Ovary (tissue), 9 donors: ENCODE results near the gene PLEKHN1. TPM values are rescaled to one million over a fixed set of nuclear protein-coding genes. Genes with fewer than 3 reads are reported as not detected.
A peak's percentile ranks its signal among the peaks of the same experiment; 100 is the strongest.

Experiments
- DNase-seq, 5 donors: peaks; one replicate each; pipeline ENCODE4 v3.0.0-alpha.2; 2019 to 2020
- H3K27ac ChIP-seq, 2 donors: fragments of 200-600 bp; one replicate each; pipeline versions ENCODE4 v1.5.1 to v1.8.0; 2019 to 2022
- H3K27me3 ChIP-seq: fragments of 200-600 bp; one replicate; pipeline ENCODE4 v1.8.0; 2022
- H3K36me3 ChIP-seq: fragments of 200-600 bp; sonication (generic); one replicate; pipeline ENCODE4 v1.5.1; 2019
- H3K4me1 ChIP-seq: one replicate; pipeline ENCODE4 v1.8.1; 2013; ENCODE audit warnings: mild to moderate bottlenecking, moderate library complexity; ENCODE audit not compliant: insufficient read depth
- H3K4me3 ChIP-seq: fragments of 200-600 bp; sonication (generic); one replicate; pipeline ENCODE4 v1.5.1; 2017
- H3K9me3 ChIP-seq, 2 donors: fragments of 200-600 bp in 1 of 2; sonication (generic) in 1 of 2; one replicate each; pipeline versions ENCODE4 v1.5.1 to v1.8.1; 2013 to 2019; ENCODE audit warnings: mild to moderate bottlenecking in 1 of 2, moderate library complexity in 1 of 2
- CTCF ChIP-seq, 3 donors: fragments of 450-650 bp in 2 of 3; fragments of 200-600 bp in 1 of 3; IDR thresholded peaks; one replicate each; pipeline versions ENCODE4 v1.5.1 to v1.8.0; 2016 to 2022; ENCODE audit warnings: antibody characterized with exemption in 3 of 3, mild to moderate bottlenecking in 1 of 3
- EP300 ChIP-seq: sonication (generic); formaldehyde crosslinking; IDR thresholded peaks from one replicate; pipeline ENCODE4 v1.6.1; 2017; ENCODE audit warnings: antibody characterized with exemption
- POLR2A ChIP-seq: fragments of 450-650 bp; IDR thresholded peaks from one replicate; pipeline ENCODE4 v1.6.1; 2017; ENCODE audit warnings: antibody characterized with exemption, mild to moderate bottlenecking, moderate library complexity
- WGBS, 3 donors: extraction: QIAGEN DNeasy Blood & Tissue Kit in 1 of 3; methylation state at CpG; one replicate each; pipeline versions ENCODE4 v1.1.5 to v1.1.7; 2013 to 2017; 5-methylcytosine and 5-hydroxymethylcytosine counted together
- intact Hi-C, 4 donors: fragments of 100-400 bp; cut with DNase I; formaldehyde crosslinking; loops; one replicate each; pipeline versions ENCODE4 v1.11.0 to v1.15.1; 2022 to 2023
- polyA plus RNA-seq, 2 donors: library from polyadenylated mRNA; stranded (reverse); fragments of 200-250 nt in 1 of 2; fragments of 350-450 nt in 1 of 2; fragmentation: Illumina TruSeq in 1 of 2; extraction: RNeasy Lipid Tissue Mini Kit (QIAGEN cat#74804) in 1 of 2; gene quantifications; one replicate each; pipeline ENCODE4 v1.2.3, GENCODE V29; 2013 to 2014
- total RNA-seq, 7 donors: library from RNA; depleted of rRNA in 2 of 7; stranded (reverse); fragments of >200 nt in 2 of 7; fragmentation: NEBNext Ultra II Directional in 3 of 7; extraction: Animal tissue kit (Norgen Biotek cat#: 25700) in 3 of 7; gene quantifications; one replicate each; pipeline versions ENCODE4 v1.1.0 to v1.2.4, GENCODE V29; 2016 to 2023
- donor health status: DM: no; HTN: no; CAD: no; lungs with moderate emphysema.
- donor health status: DM: no; HTN: no; CAD: no.
- donor health status: Bipolar disorder and iron deficiency.
- donor health status: DM: yes; HTN: yes; CAD: no.
- donor health status: DM: no; HTN: no; CAD: no.
- donor health status: DM: yes; HTN: yes; CAD: no.

The PLEKHN1 gene
- total and polyA plus RNA-seq, 9 donors = 0.10 to 0.34 (median 0.16) TPM; not detected in 3

- no peak within 1 kb of the TSS for H3K27ac ChIP-seq
- intact Hi-C loops = no loop called here
- 3 to 4% (median 4%) methylated on average over 59 to 101 of the region's 101 CpGs for WGBS, 3 donors
- TF ChIP-seq CTCF (IDR thresholded peaks at IDR 0.05) (no peak), EP300 (no peak), POLR2A (peak; percentile 49)
- H3K27me3 ChIP-seq = no peaks in the 10 kb centered on the region
- H3K36me3 ChIP-seq = no peaks in the 10 kb centered on the region
- no peaks in the 10 kb centered on the region for H3K9me3 ChIP-seq
- peak; percentile 89 to 98 (median 94) for DNase-seq
- H3K4me3 ChIP-seq = peak within 1 kb of the TSS; percentile 80
- peaks cover 15% of the 10 kb centered on the region for H3K4me1 ChIP-seq
Observed at GRCh38 chr1:958823-959730, 7.2 kb upstream of the PLEKHN1 start, which contains the start of gene NOC2L. Gene NOC2L, minus strand, starts transcription at chr1:959256. Its CDS starts 16 bp downstream, at chr1:959240.

GRCh38 chr1:959731-960362, 6.4 kb upstream of the PLEKHN1 start:
- no peaks in the 10 kb centered on the region for H3K27me3 ChIP-seq
- no peak overlapping the region for H3K27ac ChIP-seq
- intact Hi-C loops = no loop called here
- no peaks in the 10 kb centered on the region for H3K9me3 ChIP-seq
- no peaks in the 10 kb centered on the region for H3K36me3 ChIP-seq
- no peak for TF ChIP-seq POLR2A
- TF ChIP-seq CTCF (IDR thresholded peaks at IDR 0.05) = no peak
- no peak for TF ChIP-seq EP300
- 12 to 16% (median 14%) methylated on average over 38 to 56 of the region's 57 CpGs for WGBS, 3 donors
- H3K4me1 ChIP-seq = peaks cover 15% of the 10 kb centered on the region
- peak in 1 of 5 donors; percentile 48 for DNase-seq
- peak overlapping the region; percentile 80 for H3K4me3 ChIP-seq

- Histone ChIP-seq H3K27me3 (no peaks in the 10 kb centered on the region), H3K4me1 (peaks cover 15% of the 10 kb centered on the region), H3K9me3 (no peaks in the 10 kb centered on the region), H3K36me3 (no peaks in the 10 kb centered on the region), H3K4me3 (peak within 1 kb of the TSS; percentile 80), H3K27ac (no peak within 1 kb of the TSS)
- no peak for TF ChIP-seq CTCF (IDR thresholded peaks at IDR 0.05)
- TF ChIP-seq POLR2A = no peak
- no peak for TF ChIP-seq EP300
- intact Hi-C loops = no loop called here
- WGBS, 3 donors = 0 to 2% (median 1%) methylated on average over 65 to 99 of the region's 109 CpGs
- DNase-seq = peak in 3 of 5 donors; percentile 57 to 67 (median 63)
Observed at GRCh38 chr1:960363-961131, 5.7 kb upstream of the PLEKHN1 start, which contains the start of gene KLHL17. Gene KLHL17, plus strand, starts transcription at chr1:960584. Its CDS starts 110 bp downstream, at chr1:960694.

GRCh38 chr1:961132-961669, 5.1 kb upstream of the PLEKHN1 start:
- no peak for TF ChIP-seq POLR2A
- TF ChIP-seq EP300 = no peak
- TF ChIP-seq CTCF (IDR thresholded peaks at IDR 0.05) = no peak
- Histone ChIP-seq H3K27me3 (no peaks in the 10 kb centered on the region), H3K27ac (no peak overlapping the region), H3K4me3 (peak overlapping the region; percentile 80), H3K9me3 (no peaks in the 10 kb centered on the region), H3K4me1 (peaks cover 15% of the 10 kb centered on the region), H3K36me3 (no peaks in the 10 kb centered on the region)
- intact Hi-C loops = no loop called here
- no peak for DNase-seq
- WGBS, 3 donors = 26 to 52% (median 32%) methylated on average over 35 to 56 of the region's 56 CpGs
